ENCODE measurements around the gene TTC9. TPM values are rescaled to one million over a fixed set of nuclear protein-coding genes. Genes with fewer than 3 reads are reported as not detected.

TTC9 gene
- total and polyA plus RNA-seq, 2 donors = 0.96 to 1.7 TPM

DNA sequence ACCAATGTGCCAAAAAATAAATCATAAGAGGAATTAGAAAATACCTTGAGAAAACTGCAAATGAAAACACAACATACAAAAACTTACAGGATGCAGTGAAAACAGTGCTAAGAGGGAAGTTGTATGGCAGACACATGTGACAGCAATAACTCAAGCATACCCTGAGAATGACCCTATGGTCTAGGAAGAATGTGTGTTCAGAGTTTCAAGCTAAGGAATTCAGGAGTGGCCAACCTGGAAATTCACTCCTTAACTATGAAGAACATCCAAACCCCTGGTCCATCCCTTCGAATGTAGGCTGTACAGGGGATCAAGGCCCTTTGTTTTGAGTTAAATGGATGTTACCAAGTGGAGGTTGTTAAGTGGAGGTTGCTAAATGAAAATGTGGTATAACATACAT, 16.7 kb upstream of the TTC9 start:
- Histone ChIP-seq H3K36me3 (ENCODE audit: insufficient read depth) (no peaks in the 10 kb centered on the region), H3K4me3 (ENCODE audit: low read depth, low read length) (no peak overlapping the region), H3K4me1 (ENCODE audit: insufficient read depth) (no peaks in the 10 kb centered on the region), H3K27ac (ENCODE audit: low read depth) (no peak overlapping the region)
- 65% methylated on average over 1 of the region's 1 CpG for WGBS
- no peak for DNase-seq (ENCODE audit: extremely low spot score)

DNA sequence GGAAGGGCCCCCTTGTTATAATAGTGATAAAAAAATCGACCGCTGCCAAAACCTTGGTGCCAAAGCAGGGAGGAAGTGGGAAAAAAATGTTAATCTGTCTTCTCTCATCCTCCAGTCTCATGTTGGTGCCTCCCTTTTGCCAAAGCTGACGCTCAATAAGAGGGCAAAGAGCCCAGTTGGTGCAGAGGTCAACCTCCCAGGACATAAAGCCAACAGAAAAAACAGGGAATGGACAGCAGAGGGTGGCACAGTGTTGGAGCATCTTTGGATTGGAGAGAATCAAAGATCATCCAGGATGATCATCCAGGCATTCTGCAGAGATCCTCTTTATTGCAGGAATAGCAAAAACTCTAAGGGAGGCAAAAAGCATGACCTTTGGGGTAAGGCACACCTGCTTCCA, 9.8 kb upstream of the TTC9 start:
- Histone ChIP-seq H3K4me3 (ENCODE audit: low read depth, low read length) (no peak overlapping the region), H3K4me1 (ENCODE audit: insufficient read depth) (no peaks in the 10 kb centered on the region), H3K36me3 (ENCODE audit: insufficient read depth) (no peaks in the 10 kb centered on the region), H3K27ac (ENCODE audit: low read depth) (no peak overlapping the region)
- DNase-seq (ENCODE audit: extremely low spot score) = no peak
- 77% methylated on average over 3 of the region's 3 CpGs for WGBS

DNA sequence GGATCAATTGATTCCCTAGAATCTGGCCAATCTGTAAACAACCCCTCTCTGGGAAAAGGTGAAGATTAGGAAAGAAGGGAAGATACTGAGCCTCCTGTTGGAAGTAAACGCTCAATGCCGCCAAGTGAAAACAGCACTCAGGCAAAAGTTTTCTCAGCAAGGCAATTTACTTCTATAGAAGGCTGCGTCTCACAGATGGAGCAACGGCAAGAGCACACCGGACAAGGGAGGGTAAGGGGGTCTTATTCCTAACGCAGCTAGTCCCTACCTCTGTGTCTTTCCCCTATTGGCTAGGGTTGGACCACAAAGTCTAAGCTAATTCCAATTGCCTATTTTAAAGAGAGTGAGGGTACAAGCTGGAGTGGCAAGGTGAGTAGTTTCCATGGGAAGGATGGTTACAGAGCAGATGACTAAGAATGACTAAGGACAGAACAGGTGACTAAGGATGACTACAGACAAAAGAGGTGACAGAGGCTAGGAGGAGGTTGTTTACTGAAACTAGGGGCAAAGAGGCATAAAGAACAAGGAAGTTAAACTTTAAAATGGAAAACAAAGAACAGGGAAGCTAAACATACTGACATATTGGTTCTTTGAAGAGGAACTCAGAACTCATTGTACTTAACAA, 5.6 kb upstream of the TTC9 start:
- no peaks in the 10 kb centered on the region for H3K36me3 ChIP-seq (ENCODE audit: insufficient read depth)
- WGBS = 97% methylated on average over 6 of the region's 6 CpGs
- no peak for DNase-seq (ENCODE audit: extremely low spot score)
- H3K4me1 ChIP-seq (ENCODE audit: insufficient read depth) = no peaks in the 10 kb centered on the region
- H3K27ac ChIP-seq (ENCODE audit: low read depth) = no peak overlapping the region
- no peak overlapping the region for H3K4me3 ChIP-seq (ENCODE audit: low read depth, low read length)

DNA sequence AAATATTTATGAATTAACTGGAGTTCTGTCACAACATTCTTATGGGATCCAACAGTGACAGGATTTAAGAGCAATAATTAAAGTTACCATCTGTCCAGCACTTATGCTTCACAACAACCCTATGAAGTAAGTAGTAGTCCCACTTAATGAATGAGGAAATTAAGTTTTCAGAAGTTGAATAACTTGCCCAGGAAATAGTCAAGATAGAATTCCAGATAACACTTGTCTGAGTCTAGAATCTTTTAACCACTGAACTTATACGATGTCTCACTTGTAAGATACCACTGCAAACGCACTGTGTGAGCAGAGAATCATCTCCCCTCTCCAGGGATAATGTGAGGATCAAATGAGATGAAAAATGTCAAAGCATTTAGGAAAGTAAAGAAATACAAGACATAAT, 3.3 kb upstream of the TTC9 start:
- WGBS = 54% methylated on average over 2 of the region's 2 CpGs
- Histone ChIP-seq H3K27ac (ENCODE audit: low read depth) (no peak overlapping the region), H3K4me3 (ENCODE audit: low read depth, low read length) (no peak overlapping the region), H3K36me3 (ENCODE audit: insufficient read depth) (no peaks in the 10 kb centered on the region), H3K4me1 (ENCODE audit: insufficient read depth) (no peaks in the 10 kb centered on the region)
- DNase-seq (ENCODE audit: extremely low spot score) = no peak

DNA sequence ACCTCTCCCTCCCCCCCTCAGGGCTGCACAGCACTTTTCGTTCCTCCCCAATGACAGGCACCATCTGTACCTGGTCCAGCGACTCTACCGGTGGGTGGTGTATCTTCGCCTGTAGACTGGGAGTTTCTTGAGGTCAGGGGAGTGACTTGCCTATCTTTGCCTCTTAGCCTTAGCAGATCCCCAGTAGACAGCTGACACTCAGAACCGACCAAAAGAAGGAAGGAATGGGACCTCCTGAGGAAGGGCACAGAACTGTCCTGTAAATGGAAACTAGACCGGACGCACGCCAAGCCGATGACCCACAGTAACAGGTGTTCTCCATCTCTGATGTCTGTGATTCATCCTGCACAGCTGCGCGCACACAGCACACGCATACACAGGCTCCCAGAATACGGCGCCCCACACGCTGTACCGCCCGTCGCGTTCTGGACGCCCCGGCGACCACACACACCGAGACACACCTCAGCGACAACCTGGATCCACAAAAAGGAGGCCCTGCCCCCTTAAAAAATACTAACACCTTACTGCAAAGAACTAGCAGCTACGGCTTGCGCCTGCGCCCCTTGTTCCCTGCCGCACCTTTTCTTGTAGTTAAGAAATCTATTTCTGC, 673 bp upstream of the TTC9 start:
- no peak for DNase-seq (ENCODE audit: extremely low spot score)
- WGBS = 2% methylated on average over 28 of the region's 28 CpGs
- Histone ChIP-seq H3K27ac (ENCODE audit: low read depth) (no peak overlapping the region), H3K36me3 (ENCODE audit: insufficient read depth) (no peaks in the 10 kb centered on the region), H3K4me1 (ENCODE audit: insufficient read depth) (no peaks in the 10 kb centered on the region), H3K4me3 (ENCODE audit: low read depth, low read length) (peak overlapping the region; percentile 91)

DNA sequence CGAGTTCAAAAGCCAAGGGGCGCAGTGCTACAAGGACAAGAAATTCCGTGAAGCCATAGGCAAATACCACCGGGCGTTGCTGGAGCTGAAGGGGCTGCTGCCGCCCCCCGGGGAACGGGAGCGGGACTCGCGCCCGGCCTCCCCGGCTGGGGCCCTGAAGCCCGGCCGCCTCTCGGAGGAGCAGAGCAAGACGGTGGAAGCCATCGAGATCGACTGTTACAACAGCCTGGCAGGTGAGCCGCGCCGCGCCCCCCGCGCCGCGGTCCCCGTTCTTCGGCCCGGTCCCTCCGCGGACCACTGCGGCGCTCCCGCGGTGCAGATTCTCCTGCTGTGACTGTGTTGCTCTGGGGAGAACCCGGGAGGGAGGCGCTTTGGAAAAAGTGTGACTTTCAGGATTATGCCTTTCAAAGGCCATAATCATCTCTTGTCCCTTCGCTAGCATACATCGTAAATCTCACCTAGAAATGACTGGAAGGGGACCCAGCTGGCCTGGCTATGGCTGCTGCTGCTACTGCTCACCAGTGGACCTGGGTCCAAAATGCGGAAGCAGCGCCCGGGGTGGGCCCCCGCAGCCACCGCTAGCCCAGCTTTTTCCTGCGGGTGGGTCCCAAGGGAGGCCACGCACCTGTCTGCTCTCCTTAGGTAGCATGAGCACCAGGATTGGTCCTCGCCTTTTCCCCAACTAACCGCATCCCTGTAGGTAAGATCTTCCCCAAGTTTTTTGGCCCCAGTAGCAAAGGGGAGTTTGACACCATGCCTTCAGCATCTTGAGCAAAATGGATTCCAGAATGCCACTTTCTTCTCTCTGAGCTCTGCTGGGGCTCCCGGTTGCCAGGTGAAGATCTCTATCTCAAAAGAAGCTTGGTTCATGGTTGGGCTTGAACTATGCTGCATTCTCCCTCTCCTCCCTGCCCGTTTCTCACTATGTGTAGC, 853 bp downstream of the TTC9 start:
- H3K4me1 ChIP-seq (ENCODE audit: insufficient read depth) = no peaks in the 10 kb centered on the region
- WGBS = 7% methylated on average over 51 of the region's 51 CpGs
- no peak for DNase-seq (ENCODE audit: extremely low spot score)
- peak overlapping the region; percentile 91 for H3K4me3 ChIP-seq (ENCODE audit: low read depth, low read length)
- no peaks in the 10 kb centered on the region for H3K36me3 ChIP-seq (ENCODE audit: insufficient read depth)
- H3K27ac ChIP-seq (ENCODE audit: low read depth) = no peak overlapping the region

DNA sequence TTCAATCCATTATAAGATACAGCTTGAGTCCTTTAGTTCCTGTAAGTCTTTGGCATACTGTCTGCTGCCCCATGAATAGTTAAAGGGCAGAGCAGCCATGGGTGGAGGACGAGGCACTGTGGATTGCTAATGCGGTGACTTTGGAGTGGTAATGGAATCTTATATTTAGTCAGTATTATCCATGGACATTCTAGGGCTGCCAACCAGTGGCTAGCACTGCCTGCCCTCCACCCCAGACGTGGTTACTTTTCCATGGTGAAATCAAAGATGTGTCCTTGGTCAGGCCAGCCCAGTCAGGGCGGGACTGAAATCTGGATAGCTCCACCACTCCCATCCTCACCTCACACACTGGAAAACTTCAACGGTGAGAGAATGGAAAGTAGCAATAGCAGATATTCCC, 2.3 kb downstream of the TTC9 start:
- DNase-seq (ENCODE audit: extremely low spot score) = no peak
- H3K36me3 ChIP-seq (ENCODE audit: insufficient read depth) = no peaks in the 10 kb centered on the region
- H3K27ac ChIP-seq (ENCODE audit: low read depth) = no peak overlapping the region
- no peaks in the 10 kb centered on the region for H3K4me1 ChIP-seq (ENCODE audit: insufficient read depth)
- no peak overlapping the region for H3K4me3 ChIP-seq (ENCODE audit: low read depth, low read length)
- WGBS = 88% methylated on average over 5 of the region's 5 CpGs

DNA sequence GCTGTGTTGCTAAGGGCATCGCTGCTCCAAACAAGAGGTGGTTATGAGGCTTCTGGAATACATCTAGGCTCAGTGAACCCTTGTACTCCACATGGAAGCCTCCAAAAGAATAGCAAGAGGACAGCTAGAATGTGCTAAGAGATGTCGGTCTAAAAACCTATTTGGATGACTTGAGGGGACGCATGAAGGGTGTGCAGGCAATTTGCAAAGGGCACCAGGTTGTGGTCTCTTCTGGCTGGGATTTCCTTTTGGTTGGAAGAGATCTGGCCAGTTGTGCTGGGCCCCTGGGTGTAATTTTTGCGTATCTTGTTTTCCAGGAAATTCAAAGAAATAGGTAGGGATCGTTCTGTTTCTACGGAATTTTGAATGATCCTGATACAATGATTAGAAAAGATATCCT, 4.2 kb downstream of the TTC9 start:
- WGBS = 97% methylated on average over 6 of the region's 6 CpGs
- Histone ChIP-seq H3K4me1 (ENCODE audit: insufficient read depth) (no peaks in the 10 kb centered on the region), H3K4me3 (ENCODE audit: low read depth, low read length) (no peak overlapping the region), H3K36me3 (ENCODE audit: insufficient read depth) (no peaks in the 10 kb centered on the region), H3K27ac (ENCODE audit: low read depth) (no peak overlapping the region)
- no peak for DNase-seq (ENCODE audit: extremely low spot score)

DNA sequence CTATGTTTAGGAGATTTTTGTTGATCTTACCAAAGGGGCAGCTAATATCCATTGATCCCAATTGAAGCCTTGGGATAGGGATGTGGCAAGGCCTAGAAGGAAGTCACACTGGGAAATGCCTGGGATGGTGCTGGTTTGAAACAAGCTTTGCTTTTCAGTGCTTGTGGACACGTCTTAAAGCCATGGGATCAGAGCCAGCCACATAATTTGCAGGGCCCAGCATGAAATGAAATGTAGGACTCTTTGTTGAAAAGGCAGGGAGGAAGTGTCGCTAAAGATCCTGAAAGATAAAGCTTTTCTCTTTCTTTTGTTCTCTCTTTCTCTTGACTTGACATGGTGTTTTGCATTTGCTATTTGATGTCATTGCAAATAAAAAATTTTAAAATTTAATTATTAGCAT, 5.0 kb downstream of the TTC9 start:
- WGBS = 73% methylated on average over 2 of the region's 2 CpGs
- no peak for DNase-seq (ENCODE audit: extremely low spot score)
- Histone ChIP-seq H3K4me1 (ENCODE audit: insufficient read depth) (no peaks in the 10 kb centered on the region), H3K27ac (ENCODE audit: low read depth) (no peak overlapping the region), H3K36me3 (ENCODE audit: insufficient read depth) (no peaks in the 10 kb centered on the region), H3K4me3 (ENCODE audit: low read depth, low read length) (no peak overlapping the region)

DNA sequence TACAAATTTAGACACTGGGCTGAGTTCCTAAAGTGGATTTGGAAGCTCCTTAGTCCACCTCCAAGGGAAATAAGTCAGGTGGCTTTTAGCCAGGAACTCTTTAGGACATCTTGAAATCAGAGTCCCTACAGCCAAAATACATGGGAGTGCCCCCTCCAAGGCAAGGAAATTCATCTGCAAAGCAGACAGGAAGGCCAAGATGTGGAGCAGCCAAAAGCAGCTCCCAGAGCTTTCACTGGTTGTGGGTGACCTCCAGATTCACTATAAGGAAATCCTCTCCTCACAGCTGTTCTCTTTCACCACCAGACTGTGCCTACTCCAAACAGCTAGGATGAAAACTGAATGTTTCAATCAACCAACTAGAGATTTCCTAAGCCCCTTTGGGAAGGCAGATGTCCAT, 6.6 kb downstream of the TTC9 start:
- no peak overlapping the region for H3K4me3 ChIP-seq (ENCODE audit: low read depth, low read length)
- H3K4me1 ChIP-seq (ENCODE audit: insufficient read depth) = no peaks in the 10 kb centered on the region
- H3K36me3 ChIP-seq (ENCODE audit: insufficient read depth) = no peaks in the 10 kb centered on the region
- DNase-seq (ENCODE audit: extremely low spot score) = no peak
- H3K27ac ChIP-seq (ENCODE audit: low read depth) = no peak overlapping the region

DNA sequence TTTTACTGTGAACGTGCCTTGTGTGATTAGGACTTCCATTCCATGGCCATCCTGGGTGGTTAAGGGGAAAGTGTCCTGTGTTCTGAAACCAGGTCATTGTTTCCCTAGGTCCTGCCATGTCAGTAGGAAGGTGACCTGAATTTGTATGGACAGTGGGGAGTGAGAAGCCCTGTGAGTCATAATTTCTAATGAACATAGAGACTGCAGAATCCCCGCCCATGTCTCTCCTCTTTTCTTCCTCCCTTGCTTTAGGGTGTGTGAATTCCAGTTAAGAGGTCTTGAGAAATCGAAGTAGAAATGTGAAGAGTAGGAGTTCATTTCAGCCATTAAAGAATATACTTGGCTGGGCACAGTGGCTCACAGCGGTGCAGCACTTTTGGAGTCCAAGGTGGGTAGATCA, 8.1 kb downstream of the TTC9 start:
- WGBS = 94% methylated on average over 4 of the region's 4 CpGs
- Histone ChIP-seq H3K36me3 (ENCODE audit: insufficient read depth) (no peaks in the 10 kb centered on the region), H3K4me3 (ENCODE audit: low read depth, low read length) (no peak overlapping the region), H3K4me1 (ENCODE audit: insufficient read depth) (no peaks in the 10 kb centered on the region), H3K27ac (ENCODE audit: low read depth) (no peak overlapping the region)
- DNase-seq (ENCODE audit: extremely low spot score) = no peak

DNA sequence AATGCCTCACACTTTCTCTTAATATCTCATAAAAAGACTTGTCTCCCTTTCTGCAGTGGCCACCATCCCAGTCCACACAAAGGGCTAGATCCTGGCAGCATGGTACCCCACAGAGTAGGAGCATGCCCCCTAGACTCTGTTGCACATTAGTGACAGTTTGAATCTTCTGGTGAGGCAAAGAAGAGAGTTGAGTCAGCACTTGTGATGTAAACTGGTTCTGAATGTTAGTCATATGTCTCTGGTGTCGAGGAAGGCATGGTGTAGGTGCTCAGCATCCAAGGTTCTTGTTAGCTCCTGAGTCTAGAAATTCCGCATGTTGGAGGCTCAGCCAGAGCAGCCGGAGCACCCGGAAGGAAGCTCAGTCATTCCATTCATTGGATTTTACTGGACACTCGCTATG, 9.8 kb downstream of the TTC9 start:
- Histone ChIP-seq H3K27ac (ENCODE audit: low read depth) (no peak overlapping the region), H3K4me1 (ENCODE audit: insufficient read depth) (no peaks in the 10 kb centered on the region), H3K4me3 (ENCODE audit: low read depth, low read length) (no peak overlapping the region), H3K36me3 (ENCODE audit: insufficient read depth) (no peaks in the 10 kb centered on the region)
- whole genome bisulfite sequencing = 93% methylated on average over 5 of the region's 5 CpGs
- no peak for DNase-seq (ENCODE audit: extremely low spot score)

DNA sequence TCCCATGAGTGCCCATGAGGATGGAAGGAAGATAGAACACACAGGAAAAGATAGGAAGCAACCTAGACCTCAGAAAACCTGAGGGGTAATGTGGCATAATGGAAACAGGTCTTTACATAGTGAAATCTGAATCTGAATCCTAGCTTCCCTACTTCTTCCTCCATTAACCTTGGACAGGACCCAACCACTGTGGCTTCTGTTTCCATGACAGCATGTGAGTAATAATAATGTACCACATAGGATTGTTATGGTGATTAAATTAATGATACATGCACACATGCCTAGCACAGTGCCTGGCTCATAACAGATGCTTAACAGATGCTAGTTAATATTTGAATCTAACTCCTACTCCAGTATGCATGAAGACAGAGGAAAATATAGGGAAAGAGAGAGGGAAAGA, 11.2 kb downstream of the TTC9 start:
- Histone ChIP-seq H3K4me1 (ENCODE audit: insufficient read depth) (no peaks in the 10 kb centered on the region), H3K36me3 (ENCODE audit: insufficient read depth) (no peaks in the 10 kb centered on the region), H3K27ac (ENCODE audit: low read depth) (no peak overlapping the region), H3K4me3 (ENCODE audit: low read depth, low read length) (no peak overlapping the region)
- no peak for DNase-seq (ENCODE audit: extremely low spot score)

DNA sequence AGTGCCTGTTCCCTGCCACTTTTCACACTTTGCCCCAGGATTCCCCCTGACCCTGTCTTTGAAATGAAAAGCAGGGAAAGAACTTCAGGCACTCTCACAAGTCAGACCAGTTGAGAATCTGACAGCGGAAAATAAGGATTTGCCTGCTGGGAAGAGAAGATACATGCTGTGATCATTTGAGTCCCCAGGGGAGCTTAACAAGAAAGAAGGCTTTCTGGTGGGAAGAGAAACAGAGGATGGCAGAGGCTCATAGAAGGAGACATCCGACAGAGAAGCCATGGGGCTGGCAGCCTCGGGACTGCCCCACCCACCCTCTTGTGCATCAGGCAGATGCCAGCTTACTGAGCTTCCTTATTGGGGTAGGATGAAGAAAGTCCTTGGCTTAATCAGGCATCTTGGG, 11.9 kb downstream of the TTC9 start:
- WGBS = 63% methylated on average over 3 of the region's 3 CpGs
- no peak for DNase-seq (ENCODE audit: extremely low spot score)
- Histone ChIP-seq H3K4me3 (ENCODE audit: low read depth, low read length) (no peak overlapping the region), H3K27ac (ENCODE audit: low read depth) (no peak overlapping the region), H3K36me3 (ENCODE audit: insufficient read depth) (no peaks in the 10 kb centered on the region), H3K4me1 (ENCODE audit: insufficient read depth) (no peaks in the 10 kb centered on the region)

Measured in urinary bladder (tissue), 4 donors.